ENCODE data around the gene TMEM256.

DNA sequence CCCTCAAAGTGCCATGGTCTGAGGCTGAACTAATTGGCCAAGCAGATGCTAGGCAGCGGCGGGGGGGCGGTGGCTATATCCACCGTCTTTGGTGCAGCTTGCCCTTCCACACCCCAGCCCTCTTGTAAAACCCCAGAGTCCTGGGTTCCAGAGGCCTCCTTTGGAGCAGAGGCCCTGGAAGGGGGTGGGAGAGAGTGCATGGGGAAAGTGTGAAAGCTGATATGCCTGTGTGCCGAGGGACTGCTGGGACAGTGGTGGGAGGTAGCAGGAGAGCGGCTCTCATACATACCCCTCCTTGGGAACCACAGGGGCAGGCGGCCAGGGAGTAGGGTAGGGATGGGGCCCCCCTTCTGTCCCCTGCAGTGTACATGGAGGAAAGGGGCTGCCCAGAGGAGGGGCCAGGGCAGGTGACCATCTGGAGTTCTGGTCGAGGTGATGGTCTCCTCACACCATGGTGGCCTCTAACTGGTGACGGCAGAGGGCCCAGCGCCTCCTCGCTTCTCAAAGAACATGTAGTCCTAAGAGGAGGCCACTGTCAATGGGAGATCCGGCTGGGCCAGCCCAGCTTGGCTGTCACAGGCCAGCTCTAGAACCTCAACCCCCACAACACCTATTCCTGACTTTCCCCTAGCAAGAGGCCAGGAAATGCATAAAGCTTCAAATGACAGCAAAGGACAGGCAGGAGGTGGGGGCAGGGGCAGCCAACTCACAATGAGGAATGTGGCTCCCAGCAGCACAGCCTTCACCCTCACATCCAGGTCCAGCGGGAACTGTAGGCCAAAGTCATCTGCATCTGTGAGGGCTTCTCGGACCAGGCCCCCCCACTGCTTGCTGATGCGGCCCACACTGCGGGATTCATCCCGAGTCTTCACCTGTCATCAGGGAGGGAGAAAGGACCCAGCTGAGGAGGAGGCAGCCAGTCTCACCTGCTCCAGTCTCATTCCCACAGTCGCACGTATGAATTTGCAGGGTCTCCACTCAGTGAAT lies 13.7 kb downstream of the TMEM256 start:
- TF ChIP-seq, protein P1, sequence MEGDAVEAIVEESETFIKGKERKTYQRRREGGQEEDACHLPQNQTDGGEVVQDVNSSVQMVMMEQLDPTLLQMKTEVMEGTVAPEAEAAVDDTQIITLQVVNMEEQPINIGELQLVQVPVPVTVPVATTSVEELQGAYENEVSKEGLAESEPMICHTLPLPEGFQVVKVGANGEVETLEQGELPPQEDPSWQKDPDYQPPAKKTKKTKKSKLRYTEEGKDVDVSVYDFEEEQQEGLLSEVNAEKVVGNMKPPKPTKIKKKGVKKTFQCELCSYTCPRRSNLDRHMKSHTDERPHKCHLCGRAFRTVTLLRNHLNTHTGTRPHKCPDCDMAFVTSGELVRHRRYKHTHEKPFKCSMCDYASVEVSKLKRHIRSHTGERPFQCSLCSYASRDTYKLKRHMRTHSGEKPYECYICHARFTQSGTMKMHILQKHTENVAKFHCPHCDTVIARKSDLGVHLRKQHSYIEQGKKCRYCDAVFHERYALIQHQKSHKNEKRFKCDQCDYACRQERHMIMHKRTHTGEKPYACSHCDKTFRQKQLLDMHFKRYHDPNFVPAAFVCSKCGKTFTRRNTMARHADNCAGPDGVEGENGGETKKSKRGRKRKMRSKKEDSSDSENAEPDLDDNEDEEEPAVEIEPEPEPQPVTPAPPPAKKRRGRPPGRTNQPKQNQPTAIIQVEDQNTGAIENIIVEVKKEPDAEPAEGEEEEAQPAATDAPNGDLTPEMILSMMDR (IDR thresholded peaks at IDR 0.05; ENCODE audit: insufficient read depth, low read length) = no peak
- TF ChIP-seq POLR2AphosphoS5 (IDR thresholded peaks at IDR 0.05; ENCODE audit: low read depth) = no peak
- TF ChIP-seq, protein P2, sequence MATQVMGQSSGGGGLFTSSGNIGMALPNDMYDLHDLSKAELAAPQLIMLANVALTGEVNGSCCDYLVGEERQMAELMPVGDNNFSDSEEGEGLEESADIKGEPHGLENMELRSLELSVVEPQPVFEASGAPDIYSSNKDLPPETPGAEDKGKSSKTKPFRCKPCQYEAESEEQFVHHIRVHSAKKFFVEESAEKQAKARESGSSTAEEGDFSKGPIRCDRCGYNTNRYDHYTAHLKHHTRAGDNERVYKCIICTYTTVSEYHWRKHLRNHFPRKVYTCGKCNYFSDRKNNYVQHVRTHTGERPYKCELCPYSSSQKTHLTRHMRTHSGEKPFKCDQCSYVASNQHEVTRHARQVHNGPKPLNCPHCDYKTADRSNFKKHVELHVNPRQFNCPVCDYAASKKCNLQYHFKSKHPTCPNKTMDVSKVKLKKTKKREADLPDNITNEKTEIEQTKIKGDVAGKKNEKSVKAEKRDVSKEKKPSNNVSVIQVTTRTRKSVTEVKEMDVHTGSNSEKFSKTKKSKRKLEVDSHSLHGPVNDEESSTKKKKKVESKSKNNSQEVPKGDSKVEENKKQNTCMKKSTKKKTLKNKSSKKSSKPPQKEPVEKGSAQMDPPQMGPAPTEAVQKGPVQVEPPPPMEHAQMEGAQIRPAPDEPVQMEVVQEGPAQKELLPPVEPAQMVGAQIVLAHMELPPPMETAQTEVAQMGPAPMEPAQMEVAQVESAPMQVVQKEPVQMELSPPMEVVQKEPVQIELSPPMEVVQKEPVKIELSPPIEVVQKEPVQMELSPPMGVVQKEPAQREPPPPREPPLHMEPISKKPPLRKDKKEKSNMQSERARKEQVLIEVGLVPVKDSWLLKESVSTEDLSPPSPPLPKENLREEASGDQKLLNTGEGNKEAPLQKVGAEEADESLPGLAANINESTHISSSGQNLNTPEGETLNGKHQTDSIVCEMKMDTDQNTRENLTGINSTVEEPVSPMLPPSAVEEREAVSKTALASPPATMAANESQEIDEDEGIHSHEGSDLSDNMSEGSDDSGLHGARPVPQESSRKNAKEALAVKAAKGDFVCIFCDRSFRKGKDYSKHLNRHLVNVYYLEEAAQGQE (IDR thresholded peaks at IDR 0.05; ENCODE audit: insufficient replicate concordance, low read depth) = no peak
- no peak for TF ChIP-seq GABPA (IDR thresholded peaks at IDR 0.05; ENCODE audit: low read depth)
- TF ChIP-seq SPI1 (IDR thresholded peaks at IDR 0.05; ENCODE audit: borderline replicate concordance, low read depth) = no peak
